Stimulated activated CD4-positive, alpha-beta T cell treated with anti-CD3 and anti-CD28 coated beads, TNF-alpha, amount 100 ng/mL, for 24 hours (primary cell): ENCODE data around the gene ZNF276.
"Not testable (repeated sequence)": the region's sequence is repeated elsewhere in the genome, so short reads cannot be mapped to it uniquely, and the experiment has no call there.

Experiments
- DNase-seq, 3 experiments: peaks; one replicate each; pipeline ENCODE4 v3.0.0-alpha.2; 2020; ENCODE audit warnings: low read depth in 3 of 3

Gene ZNF276

DNA sequence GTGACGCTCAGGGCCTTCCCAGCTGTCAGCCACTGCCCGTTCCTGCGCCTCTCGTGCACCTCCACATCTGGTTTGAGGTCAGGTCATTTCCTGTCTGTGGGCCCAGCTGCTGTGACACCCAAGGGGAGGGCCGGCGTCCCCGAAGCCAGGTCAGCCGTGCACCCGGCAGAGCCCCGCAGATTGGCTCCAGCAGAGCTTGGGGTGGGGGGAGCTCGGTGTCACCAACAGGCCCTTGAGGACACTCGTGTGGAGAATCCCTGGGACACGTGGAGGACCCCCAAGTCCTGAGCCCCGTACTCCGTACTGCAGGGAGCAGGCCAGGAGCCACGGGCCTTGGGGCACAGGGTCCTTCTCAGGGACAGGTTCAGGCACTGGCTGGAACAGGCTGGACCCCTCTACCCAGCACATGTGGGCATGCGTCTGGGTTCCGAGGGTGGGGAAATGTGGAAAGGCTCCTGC lies 24.6 kb upstream of the ZNF276 start:
- no peak for DNase-seq

DNA sequence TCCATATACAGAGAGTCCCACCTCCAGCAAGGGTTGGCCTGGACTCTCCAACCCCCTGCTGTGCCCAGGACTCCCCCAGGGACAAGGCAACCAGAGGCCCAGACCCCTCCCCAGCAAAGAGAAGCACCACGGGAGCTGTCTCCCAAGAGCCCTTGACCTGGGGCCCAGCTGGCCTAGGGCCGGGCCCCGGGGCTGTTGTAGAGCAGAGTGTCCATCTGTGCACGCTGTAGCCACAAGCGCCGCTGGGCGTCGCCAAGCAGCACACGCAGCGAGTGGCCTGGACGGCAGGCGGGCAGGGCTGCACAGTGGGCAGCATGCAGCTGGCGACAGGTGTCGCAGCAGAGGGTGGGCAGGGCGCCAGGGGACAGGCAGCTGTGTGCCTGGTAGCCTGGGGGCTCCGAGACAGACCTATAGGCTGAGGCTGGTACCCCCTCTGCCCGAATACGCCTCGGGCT lies 24.1 kb upstream of the ZNF276 start:
- DNase-seq: no peak

DNA sequence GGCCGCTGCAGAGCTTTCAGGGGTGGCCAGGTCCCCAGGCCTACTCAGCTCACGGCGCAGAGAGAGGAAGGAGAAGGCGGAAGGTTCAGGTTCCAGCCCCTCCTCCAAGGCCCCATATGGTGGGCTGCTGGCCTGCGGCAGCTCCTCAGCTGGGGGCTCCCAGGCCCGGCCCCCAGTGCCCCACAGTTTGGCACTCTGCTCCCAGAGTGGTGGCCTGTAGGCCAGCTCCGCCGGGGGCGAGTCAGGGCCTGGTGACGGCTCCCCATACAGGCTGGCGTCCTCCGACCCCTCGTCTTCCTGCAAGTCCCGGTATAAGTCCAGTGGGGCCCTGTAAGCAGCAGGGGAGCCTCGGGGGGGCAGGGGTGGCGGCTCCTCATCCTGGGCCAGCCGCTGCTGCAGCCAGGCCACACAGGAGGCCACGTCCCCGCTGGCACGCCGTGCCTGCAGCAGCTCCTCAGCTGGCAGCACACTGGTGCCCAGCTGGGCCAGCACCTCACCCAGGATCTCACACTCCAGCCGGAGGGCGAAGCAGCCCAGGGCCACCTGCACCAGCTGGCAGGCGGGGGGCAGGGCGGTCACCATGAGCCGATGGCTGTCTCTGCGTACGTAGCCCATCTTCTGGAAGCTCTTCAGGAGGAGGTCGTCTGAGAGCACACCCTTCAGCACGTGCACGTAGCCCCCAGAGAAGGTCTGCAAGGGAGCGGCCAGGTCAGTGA lies 23.6 kb upstream of the ZNF276 start:
- no peak for DNase-seq

DNA sequence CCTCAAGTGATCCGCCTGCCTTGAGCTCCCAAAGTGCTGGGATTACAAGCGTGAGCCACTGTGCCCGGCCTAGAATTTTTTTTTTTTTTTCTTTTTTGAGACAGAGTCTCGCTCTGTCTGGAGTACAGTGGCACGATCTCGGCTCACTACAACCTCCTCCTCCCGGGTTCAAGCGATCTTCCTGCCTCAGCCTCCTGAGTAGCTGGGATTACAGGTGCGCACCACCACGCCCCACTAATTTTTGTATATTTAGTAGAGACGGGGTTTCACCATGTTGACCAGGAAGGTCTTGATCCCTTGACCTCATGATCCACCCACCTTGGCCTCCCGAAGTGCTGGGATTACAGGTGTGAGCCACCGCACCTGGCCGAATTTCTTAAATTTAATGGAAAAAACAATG lies 22.6 kb upstream of the ZNF276 start:
- DNase-seq: not testable (repeated sequence)

DNA sequence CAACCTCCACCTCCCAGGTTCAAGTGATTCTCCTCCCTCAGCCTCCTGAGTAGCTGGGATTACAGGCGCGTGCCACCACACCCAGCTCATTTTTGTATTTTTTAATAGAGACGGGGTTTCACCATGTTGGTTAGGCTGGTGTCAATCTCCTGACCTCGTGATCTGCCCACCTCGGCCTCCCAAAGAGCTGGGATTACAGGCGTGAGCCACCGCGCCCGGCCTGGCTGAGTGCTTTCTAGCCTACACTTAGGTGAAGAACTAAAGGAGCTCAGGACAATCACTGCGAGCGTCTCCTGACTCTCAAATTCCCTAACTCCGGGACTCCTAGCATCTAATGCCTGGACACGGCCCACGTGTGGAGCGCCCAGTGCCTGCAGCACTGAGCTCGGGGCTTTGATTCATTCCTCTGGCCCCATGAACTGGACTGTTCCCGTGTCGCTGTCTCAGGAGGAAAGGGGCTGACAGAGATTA lies 21.7 kb upstream of the ZNF276 start:
- not testable (repeated sequence) for DNase-seq

DNA sequence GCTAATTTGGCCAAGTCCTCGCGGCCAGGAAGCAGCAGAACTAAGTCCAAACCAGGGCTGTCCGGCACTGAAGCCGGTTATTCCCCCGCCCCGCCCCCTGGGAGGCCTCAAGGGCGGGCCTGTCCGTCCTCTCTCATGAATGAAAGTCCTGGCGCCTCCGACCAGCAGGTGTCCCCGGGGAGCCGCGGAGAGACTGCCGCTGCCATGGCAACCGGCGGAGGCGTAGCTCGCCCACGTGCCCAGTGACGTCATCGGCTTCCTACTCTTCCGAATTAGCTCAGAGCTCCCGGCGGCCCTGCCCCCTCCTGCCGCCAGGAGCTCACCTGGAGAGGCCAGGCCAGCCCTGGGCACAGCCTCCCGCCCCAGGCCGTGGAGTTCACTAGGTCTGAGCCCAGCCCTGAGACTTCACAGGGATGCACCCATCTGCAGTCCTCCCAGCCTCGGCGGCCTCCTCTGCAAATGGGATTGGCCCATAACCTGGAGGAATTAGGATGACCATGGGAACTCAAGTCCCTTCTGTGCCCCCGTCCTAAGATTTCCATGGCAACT lies 21.2 kb upstream of the ZNF276 start:
- DNase-seq: peak; percentile 95 to 98 (median 95)

DNA sequence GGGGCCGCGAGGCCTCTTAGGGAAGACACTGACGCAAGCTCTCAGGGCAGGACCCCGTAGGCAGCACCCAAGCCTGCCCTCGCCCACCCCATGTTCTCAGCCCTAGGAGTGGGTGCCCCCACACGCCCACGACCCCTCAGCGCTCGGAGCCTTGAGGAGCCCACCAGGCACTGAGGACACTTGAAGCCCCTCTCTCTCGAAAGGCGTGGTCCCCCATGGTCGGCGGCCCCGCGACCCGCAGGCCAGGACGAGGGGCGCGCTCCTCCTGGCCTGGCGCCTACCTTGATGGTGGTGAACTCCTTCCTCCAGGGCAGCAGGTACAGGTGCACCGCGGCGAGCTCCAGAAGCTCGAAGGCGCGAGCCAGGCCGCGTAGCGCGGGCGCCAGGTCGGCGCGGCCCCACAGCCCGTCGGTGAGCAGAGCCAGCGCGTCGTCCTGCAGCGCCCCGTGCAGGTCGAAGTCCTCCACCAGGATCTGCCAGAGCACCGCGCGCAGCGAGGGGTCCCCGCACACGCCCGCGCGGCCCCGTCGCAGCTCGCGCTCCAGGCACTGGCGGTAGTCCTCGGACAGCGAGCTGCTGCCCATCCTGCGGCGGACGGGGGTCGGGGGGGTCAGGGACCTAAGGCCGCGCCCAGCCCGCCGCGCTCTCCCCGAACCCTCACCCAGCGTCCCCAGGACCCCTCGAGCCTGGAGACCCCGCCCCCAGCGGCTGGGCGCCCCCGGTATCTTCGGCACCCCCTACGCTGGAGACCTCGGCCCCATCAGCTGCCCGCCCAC lies 20.5 kb upstream of the ZNF276 start:
- DNase-seq: no peak

DNA sequence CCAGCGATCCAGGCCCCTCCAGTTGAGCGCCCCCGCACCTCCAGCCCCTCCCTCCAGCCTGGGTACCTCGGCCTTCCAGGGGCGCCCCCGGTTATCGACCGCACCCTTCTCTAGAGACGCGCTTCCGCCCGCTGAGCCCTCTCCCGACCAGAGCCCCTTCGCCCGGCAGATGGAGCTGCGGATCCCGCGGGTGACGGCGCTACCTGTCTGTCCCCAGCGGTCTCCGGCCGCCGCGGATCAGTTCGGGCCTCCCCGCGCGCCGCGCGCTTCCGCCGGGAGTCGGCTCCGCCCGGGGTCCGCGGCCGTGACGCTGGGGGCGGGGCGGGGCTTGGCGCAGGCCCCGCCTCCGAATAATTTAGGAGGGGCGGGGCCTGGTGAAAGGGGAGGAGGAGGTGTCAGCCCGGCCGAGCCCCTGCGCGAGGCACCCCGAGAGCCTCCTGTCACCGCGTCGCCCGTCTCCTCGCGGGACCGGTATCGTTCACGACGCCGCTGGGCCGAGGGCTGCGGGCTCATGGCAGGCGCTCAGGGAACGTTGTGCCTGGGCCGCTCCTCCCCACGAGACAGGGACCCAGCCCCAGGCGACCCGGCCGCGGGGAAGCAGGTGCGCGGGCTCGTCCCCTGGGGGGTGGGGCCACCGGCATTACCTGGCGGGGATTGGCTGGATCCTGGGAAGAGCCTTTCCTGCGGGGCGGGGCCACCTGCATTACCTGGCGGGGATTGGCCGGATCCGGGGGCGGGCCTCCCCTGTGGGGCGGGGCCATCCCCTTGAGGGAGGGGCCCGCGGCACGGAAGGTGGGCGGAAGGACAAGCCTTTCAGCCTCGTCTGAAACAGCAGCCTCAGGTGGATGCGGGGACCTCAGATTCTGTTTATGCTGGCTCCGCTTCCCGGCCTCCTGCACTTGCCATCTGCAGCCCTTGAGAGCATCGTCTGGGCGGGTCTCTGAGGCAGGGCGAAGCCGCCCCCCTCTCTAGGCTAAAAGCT lies 19.6 kb upstream of the ZNF276 start, which contains the start of gene SPATA2L:
Gene SPATA2L, minus strand, starts transcription at position 281 of the 982 bp plus-strand sequence. CDS start 473 bp downstream, outside the sequence.
- peak; percentile 92 to 97 (median 96) for DNase-seq

DNA sequence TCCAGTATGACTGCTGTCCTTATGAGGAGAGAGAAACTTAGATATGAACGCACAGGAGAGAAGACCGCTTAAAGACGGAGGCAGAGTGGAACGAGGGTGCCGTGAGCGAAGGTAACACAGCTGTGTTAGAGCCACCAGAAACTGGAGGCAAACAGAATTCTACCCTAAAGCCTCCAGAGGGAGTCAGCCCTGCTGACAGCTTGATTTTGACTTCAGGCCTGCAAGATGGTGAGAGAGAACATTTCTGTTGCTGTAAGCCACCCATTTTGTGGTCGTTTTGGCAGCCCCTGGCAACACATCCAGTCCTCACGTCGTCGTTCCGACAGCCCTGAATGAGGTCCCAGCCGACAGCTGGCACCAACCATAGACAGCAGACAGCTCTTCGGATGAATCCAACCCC lies 17.1 kb upstream of the ZNF276 start:
- DNase-seq: no peak

DNA sequence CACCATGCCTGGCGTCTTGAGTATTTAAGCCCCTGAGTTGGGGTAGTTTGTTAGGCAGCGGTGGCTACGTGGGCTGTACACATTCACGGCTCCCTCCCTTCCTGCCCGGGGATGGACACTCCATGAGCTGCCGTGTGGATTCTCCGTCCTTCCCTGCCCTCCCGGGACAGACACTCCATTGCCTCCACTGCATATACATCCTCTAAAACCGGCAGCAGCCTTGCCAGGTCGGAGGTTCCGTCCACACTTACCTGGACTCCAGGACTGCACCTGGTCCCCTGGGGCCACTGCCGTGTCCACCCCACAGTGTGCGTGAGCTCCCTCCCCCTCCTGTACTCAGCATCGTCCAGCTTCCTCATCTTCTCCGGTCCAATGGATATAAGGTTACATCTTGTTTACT lies 16.3 kb upstream of the ZNF276 start:
- no peak for DNase-seq

DNA sequence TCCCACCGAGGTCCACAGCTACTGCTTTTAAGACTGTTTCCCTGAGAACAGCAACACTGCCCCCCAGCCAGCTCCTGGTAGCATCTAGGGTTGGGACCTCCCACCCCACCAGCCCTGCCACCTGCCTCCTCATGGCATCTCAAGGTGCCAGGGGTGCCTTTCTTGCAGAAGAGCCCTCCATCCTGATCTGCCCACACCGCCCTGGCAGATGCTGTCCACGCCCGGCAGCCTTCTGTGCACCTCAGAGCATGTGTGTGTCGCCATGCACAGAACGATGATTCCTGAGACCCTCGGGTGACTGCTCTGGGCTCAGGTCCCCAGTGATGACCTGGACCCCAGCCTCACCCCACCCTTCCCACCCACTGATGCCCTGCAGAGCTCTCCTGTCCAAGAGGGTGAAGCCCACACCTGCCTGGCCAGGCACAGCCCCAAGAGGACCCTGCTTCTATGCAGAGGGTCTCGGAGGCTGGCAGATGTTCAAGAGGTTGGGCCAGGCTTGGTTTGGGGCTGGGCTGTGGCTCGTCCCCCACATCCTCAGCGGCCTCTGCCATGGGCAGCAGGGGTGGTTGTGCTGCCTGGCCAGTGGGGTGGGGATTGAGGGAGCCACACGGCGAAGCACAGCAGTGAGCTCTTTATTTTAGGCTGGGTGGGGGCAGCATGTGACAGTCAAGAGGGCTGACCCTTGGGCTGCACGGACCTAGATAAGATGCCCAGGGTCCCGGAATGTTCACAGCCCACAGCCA lies 14.6 kb upstream of the ZNF276 start:
- no peak for DNase-seq

DNA sequence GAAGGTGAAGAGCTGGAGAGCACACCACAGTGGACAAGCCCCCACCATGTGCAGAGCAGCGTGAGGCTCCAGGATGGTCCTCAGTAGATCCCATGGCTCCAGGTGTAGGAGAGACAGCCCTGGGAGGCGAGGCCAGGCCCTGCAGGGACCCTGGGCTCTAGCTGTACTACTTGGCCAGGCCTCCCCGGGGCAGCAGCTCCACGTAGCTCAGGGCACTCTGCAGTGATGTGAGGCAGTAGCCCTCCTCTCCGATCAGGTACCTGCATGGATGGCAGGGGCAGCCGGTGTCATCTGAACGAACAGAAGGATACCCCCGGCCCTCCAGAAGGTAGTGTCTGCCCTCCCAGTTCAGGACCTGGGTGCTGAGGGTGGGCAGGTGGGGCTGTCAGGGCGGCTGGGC lies 13.6 kb upstream of the ZNF276 start:
- no peak for DNase-seq

DNA sequence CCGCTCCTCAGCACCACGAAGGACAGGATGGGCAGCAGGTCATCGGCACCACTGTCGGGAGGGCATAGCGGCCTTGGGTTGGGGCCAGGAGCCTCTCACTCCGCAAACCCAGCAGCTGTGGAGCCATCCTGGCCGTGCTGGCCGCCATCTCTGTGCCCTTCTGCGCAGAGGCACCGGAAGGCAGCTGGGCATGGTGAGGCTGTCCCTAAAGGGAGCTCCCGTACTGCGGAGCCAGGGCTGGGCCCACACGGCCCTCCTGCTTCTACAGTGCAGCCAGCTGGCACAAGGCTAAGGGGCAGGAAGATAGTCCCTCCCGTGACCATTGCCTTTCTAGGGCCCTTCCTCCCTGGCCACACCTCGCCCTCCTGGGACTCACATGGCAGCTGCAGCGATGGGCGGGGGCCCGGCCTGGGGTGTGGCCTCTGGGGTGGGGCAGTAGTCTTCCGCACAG lies 12.8 kb upstream of the ZNF276 start:
- no peak for DNase-seq

DNA sequence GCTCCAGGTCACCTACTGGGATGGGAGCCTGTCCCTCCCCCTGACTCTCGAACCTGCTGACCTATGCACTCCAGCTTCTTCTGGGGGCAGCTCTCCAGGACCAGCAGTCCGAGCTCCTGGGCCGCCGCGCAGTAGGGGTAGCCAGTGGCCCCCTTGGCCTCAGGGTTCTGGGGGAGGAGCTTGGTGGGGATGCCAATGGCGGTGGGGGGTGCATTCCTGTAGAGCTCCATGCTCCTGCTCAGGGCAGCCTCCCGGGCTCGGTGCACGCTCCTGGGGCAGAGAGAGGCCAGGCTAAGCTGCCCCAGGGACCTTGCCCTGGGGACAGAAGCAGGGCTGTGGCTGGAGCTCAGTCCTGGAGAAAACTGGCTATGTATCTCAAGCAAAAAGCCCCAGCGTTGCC lies 12.2 kb upstream of the ZNF276 start:
- no peak for DNase-seq

DNA sequence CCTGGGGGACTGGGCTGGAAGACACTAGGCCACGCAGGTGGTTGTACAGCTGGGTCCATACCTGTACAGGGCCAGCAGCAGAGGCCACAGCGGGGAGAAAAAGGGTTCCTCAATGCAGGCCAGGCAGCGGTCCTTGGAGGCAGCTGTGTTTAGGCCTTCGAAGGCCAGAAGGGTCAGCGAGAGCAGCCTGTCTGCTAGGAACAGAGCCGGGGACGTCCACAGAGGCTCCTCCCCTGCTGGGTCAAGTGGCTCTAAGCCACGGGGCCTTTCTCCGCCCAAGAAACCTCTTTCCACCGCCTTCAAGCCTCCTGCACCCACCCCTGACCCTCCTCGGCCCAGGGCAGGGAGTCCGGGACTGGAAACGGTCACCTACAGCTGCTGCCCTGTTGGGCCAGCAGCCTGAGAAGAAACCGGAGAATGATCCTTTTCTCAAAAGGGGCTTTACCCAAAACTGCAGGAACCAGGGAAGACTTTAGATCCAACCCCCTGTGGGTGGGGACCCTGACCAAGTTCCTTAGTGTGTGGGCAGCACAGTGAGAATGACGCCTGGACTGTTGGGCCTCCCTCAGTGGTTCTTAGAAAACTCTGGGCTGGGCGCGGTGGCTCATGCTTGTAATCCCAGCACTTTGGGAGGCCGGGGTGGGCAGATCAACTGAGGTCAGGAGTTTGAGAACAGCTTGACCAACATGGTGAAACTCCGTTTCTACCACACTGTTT lies 11.5 kb upstream of the ZNF276 start:
- DNase-seq: no peak

DNA sequence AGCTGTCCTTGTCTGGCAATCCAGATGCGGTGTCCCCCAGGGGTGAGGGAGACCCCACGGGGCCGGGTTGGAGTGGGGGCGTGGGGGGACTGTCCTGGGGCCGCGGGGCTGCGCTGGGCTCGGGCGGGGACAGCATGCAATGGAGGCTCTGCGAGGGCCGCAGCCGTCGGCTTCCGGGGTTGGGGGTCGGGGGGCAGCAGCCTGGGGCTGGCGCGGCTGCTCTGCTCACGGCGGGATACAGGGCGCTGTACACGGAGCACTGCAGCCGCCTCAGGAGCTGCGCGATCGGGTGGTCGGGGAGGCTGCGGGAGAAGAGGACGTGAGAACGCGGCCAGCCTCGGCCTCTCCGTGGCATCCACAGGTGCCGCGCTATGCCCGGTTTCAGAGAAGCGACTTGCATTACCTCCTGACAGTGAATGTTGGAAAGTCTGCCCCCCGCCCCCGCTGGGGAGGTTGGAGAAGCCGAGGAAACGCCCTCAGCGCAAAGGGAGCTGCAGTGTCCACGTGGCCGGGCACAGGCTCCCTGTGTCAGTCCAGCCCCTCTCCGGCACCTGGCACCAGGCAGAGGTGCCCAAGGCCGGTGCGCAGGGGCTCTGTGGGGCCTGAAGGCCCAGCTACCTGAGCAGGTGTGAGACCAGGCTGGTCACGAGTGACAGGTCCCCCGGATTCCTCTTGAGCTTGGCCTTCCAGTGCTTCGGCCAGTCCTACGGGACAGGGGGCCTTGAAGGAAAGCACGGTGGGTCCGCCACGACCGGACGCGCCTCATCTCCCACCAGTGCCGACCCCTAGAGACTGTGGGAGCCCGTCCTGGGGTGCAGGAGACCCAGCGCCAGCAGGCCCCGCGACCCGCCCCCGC lies 10.4 kb upstream of the ZNF276 start:
- DNase-seq: no peak

DNA sequence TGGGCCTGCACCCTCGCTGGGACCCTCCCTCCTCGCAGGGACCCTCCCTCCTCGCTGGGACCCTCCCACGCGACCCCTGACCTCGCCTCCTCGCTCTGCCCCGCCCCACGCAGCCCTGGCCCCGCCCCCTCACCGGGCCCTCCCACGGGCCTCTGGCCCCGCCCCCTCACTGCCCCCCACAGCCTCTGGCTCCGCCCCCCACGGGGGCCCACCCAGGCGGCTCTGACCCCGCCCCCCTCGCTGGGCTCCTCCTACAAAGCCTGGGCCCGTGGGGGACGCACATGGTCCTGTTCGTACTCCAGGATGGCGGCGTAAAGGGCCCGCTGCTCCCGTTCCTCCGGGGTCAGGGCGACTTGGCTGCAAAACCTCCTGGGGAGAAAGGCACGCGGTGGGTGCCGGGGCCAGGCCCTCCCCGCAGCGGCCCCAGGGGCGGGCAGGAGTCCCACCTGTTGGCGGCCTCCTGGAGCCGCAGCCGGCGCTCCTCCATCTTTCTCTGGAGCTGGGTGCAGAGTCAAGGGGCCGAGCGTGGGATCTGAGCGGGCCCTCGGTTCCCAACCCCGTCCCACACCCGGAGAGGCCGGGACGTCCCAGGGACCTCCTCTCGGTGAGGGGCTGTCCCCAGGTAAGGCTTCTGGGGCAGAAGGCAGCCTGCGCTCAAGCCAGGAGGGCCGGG lies 9.6 kb upstream of the ZNF276 start:
- peak; percentile 62 to 74 (median 73) for DNase-seq

DNA sequence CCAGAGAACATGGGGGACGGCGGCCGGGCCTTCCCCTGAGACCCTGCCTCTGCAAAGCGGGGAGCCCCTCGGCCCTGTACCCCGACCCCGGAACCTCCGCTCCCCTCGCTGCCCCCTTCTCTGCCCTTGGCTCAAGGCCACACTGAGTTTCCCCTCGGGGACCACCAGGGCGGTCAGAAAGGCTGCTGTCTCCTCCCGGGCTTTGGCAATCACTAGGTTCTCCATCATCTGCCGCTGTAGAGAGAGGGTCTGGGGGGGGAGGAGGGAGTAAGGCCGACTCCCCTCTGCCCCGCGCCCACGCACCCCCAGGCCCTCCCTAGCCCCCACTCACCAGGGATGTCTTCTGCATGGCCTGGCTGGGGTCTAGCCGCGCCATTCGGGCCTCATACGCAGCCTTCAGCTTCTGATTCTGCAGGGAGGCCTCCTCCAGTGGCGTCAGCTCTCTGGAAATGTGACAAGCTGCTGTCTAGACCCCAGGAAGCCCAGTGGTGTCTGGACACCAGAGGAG lies 9.0 kb upstream of the ZNF276 start:
- no peak for DNase-seq
